Measurements from ENCODE around the gene MMP11. TPM values are rescaled to one million over a fixed set of nuclear protein-coding genes. Genes with fewer than 3 reads are reported as not detected.

Gene MMP11
- total and polyA plus RNA-seq, 4 donors: 0.33 to 33.7 (median 0.61) TPM

- no peaks in the 10 kb centered on the region for H3K36me3 ChIP-seq (ENCODE audit: control insufficient read depth in 4 of 4, insufficient read depth in 3 of 4, low read depth in 1 of 4, low read length in 3 of 4)
- TF ChIP-seq ATF3 (IDR thresholded peaks at IDR 0.05): no peak
- no peak for TF ChIP-seq CTCF (IDR thresholded peaks at IDR 0.05; ENCODE audit: low read depth, low read length, missing input control)
- TF ChIP-seq JUND (IDR thresholded peaks at IDR 0.05): no peak
- no peak for TF ChIP-seq YY1 (IDR thresholded peaks at IDR 0.05)
- no peak for TF ChIP-seq RXRA (IDR thresholded peaks at IDR 0.05)
- no peak for TF ChIP-seq FOXA1 (IDR thresholded peaks at IDR 0.05)
- TF ChIP-seq FOXA2 (IDR thresholded peaks at IDR 0.05): no peak
- TF ChIP-seq RAD21 (IDR thresholded peaks at IDR 0.05): no peak
- no peak for TF ChIP-seq SP1 (IDR thresholded peaks at IDR 0.05)
- TF ChIP-seq HNF4A (conservative IDR thresholded peaks at IDR 0.05): no peak
- no peak overlapping the region for H3K4me3 ChIP-seq (ENCODE audit: low read depth in 1 of 3, low read length in 3 of 3)
- H3K27ac ChIP-seq (ENCODE audit: low read depth in 1 of 2, low read length in 2 of 2): peak overlapping the region in 1 of 2 donors; percentile 6
- 84% methylated on average over 15 of the region's 15 CpGs for WGBS
- H3K27me3 ChIP-seq (ENCODE audit: control insufficient read depth in 4 of 4, insufficient read depth in 4 of 4, low read length in 3 of 4): no peaks in the 10 kb centered on the region
- DNase-seq (ENCODE audit: low spot score): no peak
- H3K4me1 ChIP-seq (ENCODE audit: control insufficient read depth in 4 of 4, insufficient read depth in 4 of 4, low read length in 3 of 4): peaks cover 12 to 35% (median 26%) of the 10 kb centered on the region in 4 donors
- no peaks in the 10 kb centered on the region for H3K9me3 ChIP-seq (ENCODE audit: control insufficient read depth in 4 of 4, low read length in 3 of 4)
- no peak overlapping the region for H3K9ac ChIP-seq (ENCODE audit: low read depth in 1 of 2, low read length in 2 of 2)
Measured at GRCh38 chr22:23783265-23784150, 10.9 kb downstream of the MMP11 start.

- 45% methylated on average over 8 of the region's 8 CpGs for WGBS
- DNase-seq (ENCODE audit: low spot score): peak; percentile 53
- no peak overlapping the region for H3K9ac ChIP-seq (ENCODE audit: low read depth in 1 of 2, low read length in 2 of 2)
- TF ChIP-seq RAD21 (IDR thresholded peaks at IDR 0.05) (peak in 1 of 2 donors; percentile 25), SP1 (IDR thresholded peaks at IDR 0.05) (peak; percentile 79), GABPA (IDR thresholded peaks at IDR 0.05 in 1 of 2, conservative IDR thresholded peaks at IDR 0.05 in 1 of 2) (no peak), REST (IDR thresholded peaks at IDR 0.05) (no peak), RXRA (IDR thresholded peaks at IDR 0.05) (peak in 1 of 2 donors; percentile 29), HNF4G (IDR thresholded peaks at IDR 0.05) (peak; percentile 86), HNF4A (conservative IDR thresholded peaks at IDR 0.05) (peak; percentile 86 to 91), TAF1 (conservative IDR thresholded peaks at IDR 0.05) (no peak)
- no peaks in the 10 kb centered on the region for H3K36me3 ChIP-seq (ENCODE audit: control insufficient read depth in 4 of 4, insufficient read depth in 3 of 4, low read depth in 1 of 4, low read length in 3 of 4)
- peak overlapping the region in 1 of 2 donors; percentile 6 for H3K27ac ChIP-seq (ENCODE audit: low read depth in 1 of 2, low read length in 2 of 2)
- H3K4me1 ChIP-seq (ENCODE audit: control insufficient read depth in 4 of 4, insufficient read depth in 4 of 4, low read length in 3 of 4): peaks cover 12 to 36% (median 29%) of the 10 kb centered on the region in 4 donors
- H3K9me3 ChIP-seq (ENCODE audit: control insufficient read depth in 4 of 4, low read length in 3 of 4): no peaks in the 10 kb centered on the region
- no peaks in the 10 kb centered on the region for H3K27me3 ChIP-seq (ENCODE audit: control insufficient read depth in 4 of 4, insufficient read depth in 4 of 4, low read length in 3 of 4)
- no peak overlapping the region for H3K4me3 ChIP-seq (ENCODE audit: low read depth in 1 of 3, low read length in 3 of 3)
Measured at GRCh38 chr22:23784215-23784732, 11.6 kb downstream of the MMP11 start.

Data from liver (tissue), 9 donors.